Upper lobe of left lung (tissue), 6 donors: Measurements from ENCODE around the gene HOXC5. TPM values are rescaled to one million over a fixed set of nuclear protein-coding genes. Genes with fewer than 3 reads are reported as not detected.

Source experiments
- ATAC-seq, 2 donors: fragments of 200-7000 bp; cut with Tn5 transposase; one replicate each; pipeline ENCODE4 v1.9.1; 2022; ENCODE audit warnings: mild to moderate bottlenecking in 2 of 2, moderate library complexity in 2 of 2; ENCODE audit not compliant: low FRiP score in 2 of 2
- DNase-seq, 2 donors: peaks; one replicate each; pipeline ENCODE4 v3.0.0-alpha.2; 2019 to 2020
- H3K27ac ChIP-seq, 4 donors: fragments of 200-600 bp; sonication (generic); one replicate each; pipeline ENCODE4 v1.5.1; 2016 to 2019
- H3K27me3 ChIP-seq, 4 donors: fragments of 200-600 bp; sonication (generic); one replicate each; pipeline ENCODE4 v1.5.1; 2017 to 2019
- H3K36me3 ChIP-seq, 4 donors: fragments of 200-600 bp; sonication (generic); one replicate each; pipeline ENCODE4 v1.5.1; 2016 to 2019
- H3K4me1 ChIP-seq, 4 donors: fragments of 200-600 bp; sonication (generic); one replicate each; pipeline ENCODE4 v1.5.1; 2018 to 2019
- H3K4me3 ChIP-seq, 4 donors: fragments of 200-600 bp; sonication (generic); one replicate each; pipeline ENCODE4 v1.5.1; 2017 to 2019; ENCODE audit warnings: mild to moderate bottlenecking in 2 of 4, moderate library complexity in 1 of 4
- H3K9me3 ChIP-seq, 4 donors: fragments of 200-600 bp; sonication (generic); one replicate each; pipeline ENCODE4 v1.5.1; 2018 to 2019
- CTCF ChIP-seq, 6 experiments: fragments of 450-650 bp in 4 of 6; fragments of 200-600 bp in 2 of 6; sonication (generic) in 2 of 6; IDR thresholded peaks; one replicate each; pipeline ENCODE4 v1.5.1; 2016 to 2019; ENCODE audit warnings: antibody characterized with exemption in 6 of 6
- EP300 ChIP-seq, 4 donors: sonication (generic); formaldehyde crosslinking; IDR thresholded peaks; one replicate each; pipeline ENCODE4 v1.5.1; 2017; ENCODE audit warnings: antibody characterized with exemption in 4 of 4, control low read depth in 2 of 4
- POLR2A ChIP-seq, 4 donors: fragments of 450-650 bp; IDR thresholded peaks; one replicate each; pipeline ENCODE4 v1.5.1; 2016 to 2017; ENCODE audit warnings: antibody characterized with exemption in 4 of 4, mild to moderate bottlenecking in 2 of 4
- POLR2AphosphoS5 ChIP-seq, 2 donors: sonication (generic); formaldehyde crosslinking; IDR thresholded peaks; one replicate each; pipeline ENCODE4 v1.5.1; 2017; ENCODE audit warnings: antibody characterized with exemption in 2 of 2
- WGBS, 2 donors: methylation state at CpG; one replicate each; pipeline ENCODE4 v1.1.5; 2017 to 2018; 5-methylcytosine and 5-hydroxymethylcytosine counted together
- total RNA-seq, 6 donors: library from RNA; depleted of rRNA in 4 of 6; stranded (reverse); fragments of >200 nt in 4 of 6; gene quantifications; one replicate each; pipeline versions ENCODE4 v1.1.0 to v1.2.1, GENCODE V29; 2016 to 2021
- donor health status: DM: no; HTN: no; CAD: no; lungs with moderate emphysema.
- donor health status: DM: no; HTN: yes; CAD: no; lungs with severe emphysema.

HOXC5 gene
- total RNA-seq, 6 donors from 2014 or later, result 0.11 to 0.22 (median 0.17) TPM; not detected in 3

- peaks cover 2 to 79% (median 42%) of the 10 kb centered on the region in 4 donors for H3K27me3 ChIP-seq
- no peak for DNase-seq
- no peak for ATAC-seq
- WGBS, 2 donors, result 44 to 48% methylated on average over 3 of the region's 3 CpGs
- no peak overlapping the region for H3K27ac ChIP-seq
- peaks cover 0 to 1% (median under 1%) of the 10 kb centered on the region in 4 donors for H3K9me3 ChIP-seq
- H3K36me3 ChIP-seq, result no peaks in the 10 kb centered on the region
- TF ChIP-seq EP300 (IDR thresholded peaks at IDR 0.05), result no peak
- TF ChIP-seq POLR2A (IDR thresholded peaks at IDR 0.05), result no peak
- no peak for TF ChIP-seq POLR2AphosphoS5 (IDR thresholded peaks at IDR 0.05)
- TF ChIP-seq CTCF (IDR thresholded peaks at IDR 0.05), result no peak
- no peak overlapping the region for H3K4me3 ChIP-seq
- peaks cover 0 to 16% (median 0%) of the 10 kb centered on the region in 4 donors for H3K4me1 ChIP-seq
These were observed 5.4 kb upstream of the HOXC5 start for GRCh38 chr12:54027442-54027786.

- Histone ChIP-seq H3K36me3 (no peaks in the 10 kb centered on the region), H3K4me1 (peaks cover 3 to 24% (median 5%) of the 10 kb centered on the region in 4 donors), H3K27me3 (peaks cover 2 to 90% (median 46%) of the 10 kb centered on the region in 4 donors), H3K4me3 (peak within 1 kb of the TSS in 1 of 4 donors; percentile 19), H3K9me3 (peaks cover 0 to 10% (median 7%) of the 10 kb centered on the region in 4 donors), H3K27ac (no peak within 1 kb of the TSS)
- DNase-seq (peak in 1 of 2 donors; percentile 30), ATAC-seq (no peak)
- no peak for TF ChIP-seq EP300 (IDR thresholded peaks at IDR 0.05)
- TF ChIP-seq POLR2A (IDR thresholded peaks at IDR 0.05), result no peak
- no peak for TF ChIP-seq POLR2AphosphoS5 (IDR thresholded peaks at IDR 0.05)
- no peak for TF ChIP-seq CTCF (IDR thresholded peaks at IDR 0.05)
- 5 to 9% methylated on average over 32 to 36 of the region's 36 CpGs for WGBS, 2 donors
These were observed 4.3 kb upstream of the HOXC5 start, which contains the start of gene HOXC6 for GRCh38 chr12:54028314-54029201. Gene HOXC6, plus strand, starts transcription at chr12:54028440. Its CDS starts 82 bp downstream, at chr12:54028522.

GRCh38 chr12:54029529-54030441, 3.1 kb upstream of the HOXC5 start:
- 23 to 24% methylated on average over 25 to 51 of the region's 53 CpGs for WGBS, 2 donors
- ATAC-seq, result no peak
- peak in 1 of 2 donors; percentile 83 for DNase-seq
- H3K9me3 ChIP-seq, result peaks cover 0 to 10% (median 7%) of the 10 kb centered on the region in 4 donors
- H3K4me1 ChIP-seq, result peaks cover 12 to 36% (median 12%) of the 10 kb centered on the region in 4 donors
- no peaks in the 10 kb centered on the region for H3K36me3 ChIP-seq
- H3K27me3 ChIP-seq, result peaks cover 2 to 93% (median 47%) of the 10 kb centered on the region in 4 donors
- TF ChIP-seq POLR2AphosphoS5 (IDR thresholded peaks at IDR 0.05) (no peak), CTCF (IDR thresholded peaks at IDR 0.05) (no peak), EP300 (IDR thresholded peaks at IDR 0.05) (no peak), POLR2A (IDR thresholded peaks at IDR 0.05) (no peak)
- H3K4me3 ChIP-seq, result no peak overlapping the region
- H3K27ac ChIP-seq, result no peak overlapping the region

GRCh38 chr12:54030442-54030801, 2.4 kb upstream of the HOXC5 start:
- 29 to 32% methylated on average over 7 of the region's 7 CpGs for WGBS, 2 donors
- H3K36me3 ChIP-seq, result no peaks in the 10 kb centered on the region

More at GRCh38 chr12:54030442-54030801, 2.4 kb upstream of the HOXC5 start:
- peaks cover 2 to 98% (median 48%) of the 10 kb centered on the region in 4 donors for H3K27me3 ChIP-seq
- peaks cover 12 to 36% (median 12%) of the 10 kb centered on the region in 4 donors for H3K4me1 ChIP-seq
- TF ChIP-seq POLR2A (IDR thresholded peaks at IDR 0.05) (no peak), EP300 (IDR thresholded peaks at IDR 0.05) (no peak), CTCF (IDR thresholded peaks at IDR 0.05) (no peak), POLR2AphosphoS5 (IDR thresholded peaks at IDR 0.05) (no peak)
- DNase-seq (no peak), ATAC-seq (no peak)
- peaks cover 0 to 10% (median 7%) of the 10 kb centered on the region in 4 donors for H3K9me3 ChIP-seq
- H3K27ac ChIP-seq, result no peak overlapping the region
- H3K4me3 ChIP-seq, result no peak overlapping the region
